Testis (tissue), 3 donors: Measurements from ENCODE around the gene DYNLT3. TPM values are rescaled to one million over a fixed set of nuclear protein-coding genes. Genes with fewer than 3 reads are reported as not detected.

Source experiments
- DNase-seq: peaks from one replicate; pipeline ENCODE4 v3.0.0-alpha.2; 2019
- H3K27ac ChIP-seq, 2 donors: fragments of 200-600 bp; sonication (generic); one replicate each; pipeline ENCODE4 v1.5.1; 2019
- H3K27me3 ChIP-seq: fragments of 200-600 bp; sonication (generic); one replicate; pipeline ENCODE4 v1.5.1; 2019
- H3K36me3 ChIP-seq: fragments of 200-600 bp; sonication (generic); one replicate; pipeline ENCODE4 v1.5.1; 2017; ENCODE audit warnings: low read depth; ENCODE audit errors: missing control alignments
- H3K4me1 ChIP-seq: fragments of 200-600 bp; sonication (generic); one replicate; pipeline ENCODE4 v1.5.1; 2019
- H3K4me3 ChIP-seq, 2 donors: fragments of 200-600 bp; sonication (generic); one replicate each; pipeline ENCODE4 v1.5.1; 2017 to 2019
- H3K9me3 ChIP-seq: fragments of 200-600 bp; sonication (generic); one replicate; pipeline ENCODE4 v1.5.1; 2017
- POLR2A ChIP-seq: fragments of 450-650 bp; IDR thresholded peaks from one replicate; pipeline ENCODE4 v1.6.1; 2017; ENCODE audit warnings: antibody characterized with exemption, mild to moderate bottlenecking, moderate library complexity
- WGBS, 2 donors: methylation state at CpG; one replicate each; pipeline ENCODE4 v1.1.5; 2018; 5-methylcytosine and 5-hydroxymethylcytosine counted together
- intact Hi-C: fragments of 100-400 bp; cut with DNase I; formaldehyde crosslinking; loops from one replicate; pipeline ENCODE4 v1.15.1; 2023; ENCODE audit warnings: low total_unique reads
- polyA plus RNA-seq: library from polyadenylated mRNA; stranded (reverse); fragments of 350-450 nt; fragmentation: Illumina TruSeq; extraction: RNeasy Lipid Tissue Mini Kit (QIAGEN cat#74804); gene quantifications from one replicate; pipeline ENCODE4 v1.2.3, GENCODE V29; 2014; ENCODE audit warnings: low read depth, low replicate concordance; ENCODE audit not compliant: insufficient read depth
- total RNA-seq, 2 donors: library from RNA; depleted of rRNA; stranded (reverse); fragments of >200 nt; gene quantifications; one replicate each; pipeline ENCODE4 v1.2.3, GENCODE V29; 2016
- TF ChIP-seq, protein P1 (sequence below), 3 experiments: fragments of 450-650 bp in 2 of 3; fragments of 200-600 bp in 1 of 3; sonication (generic) in 1 of 3; IDR thresholded peaks; one replicate each; pipeline ENCODE4 v1.5.1; 2016 to 2019; ENCODE audit warnings: antibody characterized with exemption in 3 of 3, mild to moderate bottlenecking in 2 of 3, moderate library complexity in 1 of 3

Gene DYNLT3
- total and polyA plus RNA-seq, 3 donors from 2014 or later: 11.1 to 20.1 (median 11.7) TPM

DNA sequence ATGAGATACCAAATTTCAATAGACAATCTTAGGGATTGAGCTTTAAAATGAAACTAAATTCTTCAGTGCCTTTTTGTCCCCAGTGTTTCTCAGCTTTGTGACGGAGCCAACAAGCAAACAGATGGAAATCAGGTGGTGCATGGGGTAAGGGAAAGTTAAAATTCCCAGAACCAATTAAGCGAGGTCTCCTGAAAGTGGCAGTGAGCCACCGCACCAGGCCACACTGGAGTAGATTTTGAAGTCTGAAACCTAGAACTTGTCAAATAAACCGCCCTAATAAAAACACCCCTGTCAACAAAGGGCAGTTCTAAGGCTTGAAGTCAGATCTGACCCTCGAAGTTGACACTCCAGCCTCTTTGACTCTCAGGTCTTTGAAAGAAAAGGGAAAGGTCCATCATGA lies 40.6 kb upstream of the DYNLT3 start:
- Histone ChIP-seq H3K27me3 (no peaks in the 10 kb centered on the region), H3K36me3 (no peaks in the 10 kb centered on the region), H3K27ac (no peak overlapping the region), H3K9me3 (no peaks in the 10 kb centered on the region), H3K4me3 (no peak overlapping the region), H3K4me1 (no peaks in the 10 kb centered on the region)
- intact Hi-C loops: no loop called here
- DNase-seq: no peak
- WGBS, 2 donors: 50 to 85% methylated on average over 1 to 5 of the region's 5 CpGs
- TF ChIP-seq POLR2A: no peak
- TF ChIP-seq, protein P1, sequence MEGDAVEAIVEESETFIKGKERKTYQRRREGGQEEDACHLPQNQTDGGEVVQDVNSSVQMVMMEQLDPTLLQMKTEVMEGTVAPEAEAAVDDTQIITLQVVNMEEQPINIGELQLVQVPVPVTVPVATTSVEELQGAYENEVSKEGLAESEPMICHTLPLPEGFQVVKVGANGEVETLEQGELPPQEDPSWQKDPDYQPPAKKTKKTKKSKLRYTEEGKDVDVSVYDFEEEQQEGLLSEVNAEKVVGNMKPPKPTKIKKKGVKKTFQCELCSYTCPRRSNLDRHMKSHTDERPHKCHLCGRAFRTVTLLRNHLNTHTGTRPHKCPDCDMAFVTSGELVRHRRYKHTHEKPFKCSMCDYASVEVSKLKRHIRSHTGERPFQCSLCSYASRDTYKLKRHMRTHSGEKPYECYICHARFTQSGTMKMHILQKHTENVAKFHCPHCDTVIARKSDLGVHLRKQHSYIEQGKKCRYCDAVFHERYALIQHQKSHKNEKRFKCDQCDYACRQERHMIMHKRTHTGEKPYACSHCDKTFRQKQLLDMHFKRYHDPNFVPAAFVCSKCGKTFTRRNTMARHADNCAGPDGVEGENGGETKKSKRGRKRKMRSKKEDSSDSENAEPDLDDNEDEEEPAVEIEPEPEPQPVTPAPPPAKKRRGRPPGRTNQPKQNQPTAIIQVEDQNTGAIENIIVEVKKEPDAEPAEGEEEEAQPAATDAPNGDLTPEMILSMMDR (IDR thresholded peaks at IDR 0.05): no peak

DNA sequence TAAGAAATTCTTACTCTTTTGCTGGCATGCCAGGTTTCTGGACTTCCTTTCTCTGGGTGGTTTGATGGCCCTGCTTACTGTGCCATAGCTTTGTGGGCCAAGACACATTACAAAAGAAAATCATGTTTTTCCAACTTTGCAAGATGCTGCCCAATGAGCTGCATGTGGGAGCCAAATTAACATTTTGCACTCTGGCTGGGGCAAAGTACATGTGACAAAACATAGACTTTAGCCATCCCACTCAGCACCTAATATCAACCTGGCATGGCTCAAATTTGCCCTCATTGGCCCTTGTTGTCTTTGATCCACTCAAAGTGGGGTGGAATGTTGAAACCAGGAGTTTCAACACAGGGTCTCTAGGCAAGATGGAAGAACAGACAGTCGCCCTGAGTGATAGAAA lies 40.0 kb upstream of the DYNLT3 start:
- Histone ChIP-seq H3K9me3 (no peaks in the 10 kb centered on the region), H3K4me3 (no peak overlapping the region), H3K4me1 (no peaks in the 10 kb centered on the region), H3K27me3 (no peaks in the 10 kb centered on the region), H3K27ac (no peak overlapping the region), H3K36me3 (no peaks in the 10 kb centered on the region)
- 50 to 78% methylated on average over 1 of the region's 1 CpG for WGBS, 2 donors
- no peak for TF ChIP-seq POLR2A
- no peak for DNase-seq
- intact Hi-C loops: no loop called here

DNA sequence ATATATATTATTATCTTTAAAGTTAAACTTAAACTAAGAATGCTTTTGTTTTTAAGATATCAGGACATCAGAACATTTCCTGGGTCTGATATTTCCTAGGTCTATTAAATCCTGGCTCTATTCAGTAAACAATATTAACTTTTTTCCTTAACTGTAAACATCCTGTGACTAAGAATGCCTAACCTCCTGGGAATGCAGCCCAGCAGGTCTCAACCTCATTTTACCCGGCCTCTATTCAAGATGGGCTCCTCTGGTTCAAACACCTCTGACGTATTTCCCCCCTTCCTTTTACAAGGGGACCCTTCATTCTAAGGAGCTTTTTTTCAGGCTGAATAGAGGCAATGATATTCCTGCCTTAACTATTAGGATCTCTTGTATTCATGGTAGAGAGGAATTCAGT lies 35.8 kb upstream of the DYNLT3 start:
- intact Hi-C loops: no loop called here
- TF ChIP-seq, protein P1 (IDR thresholded peaks at IDR 0.05): no peak
- no peak for TF ChIP-seq POLR2A
- H3K4me3 ChIP-seq: no peak overlapping the region
- no peaks in the 10 kb centered on the region for H3K27me3 ChIP-seq
- no peaks in the 10 kb centered on the region for H3K36me3 ChIP-seq
- no peaks in the 10 kb centered on the region for H3K4me1 ChIP-seq
- H3K27ac ChIP-seq: no peak overlapping the region
- DNase-seq: no peak
- 85 to 89% methylated on average over 2 of the region's 2 CpGs for WGBS, 2 donors
- H3K9me3 ChIP-seq: no peaks in the 10 kb centered on the region

DNA sequence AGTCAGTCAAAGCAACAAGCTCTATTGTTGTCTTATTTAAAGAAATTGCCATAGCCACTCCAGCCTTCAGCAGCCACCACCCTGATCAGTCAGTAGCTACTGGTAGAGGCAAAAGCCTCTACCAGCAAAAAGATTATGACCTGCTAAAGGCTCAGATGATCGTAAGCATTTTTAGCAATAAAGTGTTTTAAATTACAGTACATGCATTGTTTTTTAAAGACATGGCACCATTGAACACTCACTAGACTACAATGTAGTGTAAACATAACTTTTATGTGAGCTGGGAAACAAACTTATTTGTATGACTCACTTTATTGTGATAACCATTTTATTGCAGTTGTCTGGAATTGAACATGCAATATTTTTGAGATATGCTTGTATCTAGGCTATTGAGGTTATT lies 32.3 kb upstream of the DYNLT3 start:
- WGBS, 2 donors: 94 to 100% methylated on average over 1 of the region's 1 CpG
- TF ChIP-seq, protein P1 (IDR thresholded peaks at IDR 0.05): no peak
- TF ChIP-seq POLR2A: no peak
- Histone ChIP-seq H3K27ac (no peak overlapping the region), H3K36me3 (no peaks in the 10 kb centered on the region), H3K9me3 (no peaks in the 10 kb centered on the region), H3K27me3 (no peaks in the 10 kb centered on the region), H3K4me3 (no peak overlapping the region), H3K4me1 (no peaks in the 10 kb centered on the region)
- no peak for DNase-seq
- intact Hi-C loops: no loop called here

DNA sequence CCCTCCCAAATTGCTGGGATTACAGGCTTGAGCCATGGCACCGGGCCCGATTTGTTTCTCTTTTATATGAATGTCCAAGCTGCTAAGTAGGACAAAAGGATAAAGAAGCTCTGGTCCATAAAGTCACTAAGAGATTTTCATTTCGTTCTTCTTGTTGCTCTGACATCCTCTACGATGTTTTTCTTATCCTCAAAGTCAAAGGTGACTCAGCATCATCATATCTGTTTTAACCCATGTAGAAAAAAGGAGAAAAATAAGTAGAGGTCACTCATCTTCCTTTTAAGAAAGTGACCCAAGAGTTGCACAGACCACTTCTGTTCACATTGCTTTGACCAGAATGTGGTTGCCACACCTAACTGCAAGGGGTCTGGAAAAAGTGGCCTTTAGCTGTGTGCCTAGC lies 29.3 kb upstream of the DYNLT3 start:
- no peak overlapping the region for H3K27ac ChIP-seq
- no peaks in the 10 kb centered on the region for H3K27me3 ChIP-seq
- H3K4me3 ChIP-seq: no peak overlapping the region
- TF ChIP-seq, protein P1 (IDR thresholded peaks at IDR 0.05): no peak
- no peak for TF ChIP-seq POLR2A
- intact Hi-C loops: no loop called here
- 84 to 88% methylated on average over 4 of the region's 4 CpGs for WGBS, 2 donors
- no peaks in the 10 kb centered on the region for H3K36me3 ChIP-seq
- DNase-seq: no peak
- no peaks in the 10 kb centered on the region for H3K9me3 ChIP-seq
- no peaks in the 10 kb centered on the region for H3K4me1 ChIP-seq
